ENCODE data around the gene GANAB. TPM values are rescaled to one million over a fixed set of nuclear protein-coding genes. Genes with fewer than 3 reads are reported as not detected.

The GANAB gene
- 213 and 293 TPM in 2 replicates for total RNA-seq

GRCh38 chr11:62645946-62646824 lies at the start of gene GANAB:
Gene GANAB, minus strand, starts transcription at chr11:62646613. Its CDS starts 14 bp downstream, at chr11:62646599.

GRCh38 chr11:62689421-62690183 lies 43.2 kb upstream of the GANAB start, which contains the start of gene LRRN4CL:
Gene LRRN4CL, minus strand, starts transcription at chr11:62689530. Its CDS starts 1,022 bp downstream, at chr11:62688508.

GRCh38 chr11:62678770-62679696 lies 32.6 kb upstream of the GANAB start, which contains the start of gene UBXN1:
Gene UBXN1, minus strand, starts transcription at chr11:62679073. Its CDS starts 150 bp downstream, at chr11:62678923.

GRCh38 chr11:62671608-62672389 lies 25.4 kb upstream of the GANAB start, which contains the start of the genes LBHD1 and UQCC3:
Gene LBHD1, minus strand, starts transcription at chr11:62672267. Its CDS starts 2,236 bp downstream, at chr11:62670031.
Gene UQCC3, plus strand, starts transcription at chr11:62671673. Its CDS starts 73 bp downstream, at chr11:62671746.

GRCh38 chr11:62665075-62665598 lies 18.7 kb upstream of the GANAB start, which contains the start of the genes C11orf98 and CSKMT:
Gene C11orf98, minus strand, starts transcription at chr11:62665210. Its CDS starts 41 bp downstream, at chr11:62665169.
Gene CSKMT, plus strand, starts transcription at chr11:62665312. Its CDS starts 568 bp downstream, at chr11:62665880.

GRCh38 chr11:62621567-62622470 lies 24.6 kb downstream of the GANAB start, which contains the start of gene B3GAT3:
Gene B3GAT3, minus strand, starts transcription at chr11:62621986. Its CDS starts 39 bp downstream, at chr11:62621947.

GRCh38 chr11:62612366-62613290 lies 33.8 kb downstream of the GANAB start, which contains the start of the genes EML3 and ROM1:
Gene EML3, minus strand, starts transcription at chr11:62612775. Its CDS starts 318 bp downstream, at chr11:62612457.
Gene ROM1, plus strand, starts transcription at chr11:62613257. Its CDS starts 25 bp downstream, at chr11:62613282.

GRCh38 chr11:62601372-62602140 lies 44.9 kb downstream of the GANAB start, which contains the start of gene MTA2:
Gene MTA2, minus strand, starts transcription at chr11:62601865. Its CDS starts 415 bp downstream, at chr11:62601450.

GRCh38 chr11:62591448-62592145 lies 54.8 kb downstream of the GANAB start, which contains the start of gene TUT1:
Gene TUT1, minus strand, starts transcription at chr11:62591523. Its CDS starts 38 bp downstream, at chr11:62591485.

Other genes starting within 250 kb of the GANAB start
- not detected in 2 replicates for gene SCGB1A1, start 227.6 kb downstream of the GANAB start, total RNA-seq
- 374 and 612 TPM in 2 replicates for gene AHNAK, start 99.8 kb downstream of the GANAB start, total RNA-seq
- gene EEF1G, start 72.7 kb downstream of the GANAB start, total RNA-seq, result 1,289 and 1,470 TPM in 2 replicates
- gene TUT1, start 55.1 kb downstream of the GANAB start, total RNA-seq, result 6.8 and 14.1 TPM in 2 replicates
- 88.7 and 132 TPM in 2 replicates for gene MTA2, start 44.7 kb downstream of the GANAB start, total RNA-seq
- gene EML3, start 33.8 kb downstream of the GANAB start, total RNA-seq, result 24.4 and 37.3 TPM in 2 replicates
- 1.1 and 5.7 TPM in 2 replicates for gene ROM1, start 33.4 kb downstream of the GANAB start, total RNA-seq
- 55.9 and 75.9 TPM in 2 replicates for gene B3GAT3, start 24.6 kb downstream of the GANAB start, total RNA-seq
- 26.9 and 30.3 TPM in 2 replicates for gene INTS5, start 6.7 kb upstream of the GANAB start, total RNA-seq
- 46.0 and 120 TPM in 2 replicates for gene C11orf98, start 18.6 kb upstream of the GANAB start, total RNA-seq
- 4.9 and 6.3 TPM in 2 replicates for gene CSKMT, start 18.7 kb upstream of the GANAB start, total RNA-seq
- 8.1 and 16.0 TPM in 2 replicates for gene UQCC3, start 25.1 kb upstream of the GANAB start, total RNA-seq
- gene LBHD1, start 25.7 kb upstream of the GANAB start, total RNA-seq, result 4.1 and 6.0 TPM in 2 replicates
- 130 and 271 TPM in 2 replicates for gene UBXN1, start 32.5 kb upstream of the GANAB start, total RNA-seq
- gene LRRN4CL, start 42.9 kb upstream of the GANAB start, total RNA-seq, result 0.16 and 0.38 TPM in 2 replicates
- 38.5 and 73.0 TPM in 2 replicates for gene BSCL2, start 60.8 kb upstream of the GANAB start, total RNA-seq
- gene GNG3, start 61.1 kb upstream of the GANAB start, total RNA-seq, result not detected in 2 replicates
- gene HNRNPUL2, start 80.8 kb upstream of the GANAB start, total RNA-seq, result 12.0 and 14.0 TPM in 2 replicates
- gene TTC9C, start 81.9 kb upstream of the GANAB start, total RNA-seq, result 32.1 and 37.5 TPM in 2 replicates
- 8.5 and 17.1 TPM in 2 replicates for gene ZBTB3, start 107.5 kb upstream of the GANAB start, total RNA-seq
- 110 and 131 TPM in 2 replicates for gene POLR2G, start 115.0 kb upstream of the GANAB start, total RNA-seq
- gene TAF6L, start 124.8 kb upstream of the GANAB start, total RNA-seq, result 20.4 TPM in 2 replicates
- gene TMEM179B, start 140.8 kb upstream of the GANAB start, total RNA-seq, result 63.1 and 78.8 TPM in 2 replicates
- gene TMEM223, start 145.4 kb upstream of the GANAB start, total RNA-seq, result 27.4 and 38.3 TPM in 2 replicates
- 25.4 and 30.7 TPM in 2 replicates for gene NXF1, start 158.8 kb upstream of the GANAB start, total RNA-seq
- 28.8 and 36.9 TPM in 2 replicates for gene STX5, start 185.4 kb upstream of the GANAB start, total RNA-seq
- gene TEX54, start 186.2 kb upstream of the GANAB start, total RNA-seq, result not detected in 2 replicates
- gene WDR74, start 193.0 kb upstream of the GANAB start, total RNA-seq, result 46.3 and 77.6 TPM in 2 replicates
- gene SLC3A2, start 234.3 kb upstream of the GANAB start, total RNA-seq, result 188 and 230 TPM in 2 replicates

All from mesangial cell (primary cell).